ENCODE measurements around the gene TMEM39B. TPM values are rescaled to one million over a fixed set of nuclear protein-coding genes. Genes with fewer than 3 reads are reported as not detected.
A peak's percentile ranks its signal among the peaks of the same experiment; 100 is the strongest.

The TMEM39B gene
- total and polyA plus RNA-seq, 2 experiments from 2014 or later: 10.1 to 17.8 TPM

DNA sequence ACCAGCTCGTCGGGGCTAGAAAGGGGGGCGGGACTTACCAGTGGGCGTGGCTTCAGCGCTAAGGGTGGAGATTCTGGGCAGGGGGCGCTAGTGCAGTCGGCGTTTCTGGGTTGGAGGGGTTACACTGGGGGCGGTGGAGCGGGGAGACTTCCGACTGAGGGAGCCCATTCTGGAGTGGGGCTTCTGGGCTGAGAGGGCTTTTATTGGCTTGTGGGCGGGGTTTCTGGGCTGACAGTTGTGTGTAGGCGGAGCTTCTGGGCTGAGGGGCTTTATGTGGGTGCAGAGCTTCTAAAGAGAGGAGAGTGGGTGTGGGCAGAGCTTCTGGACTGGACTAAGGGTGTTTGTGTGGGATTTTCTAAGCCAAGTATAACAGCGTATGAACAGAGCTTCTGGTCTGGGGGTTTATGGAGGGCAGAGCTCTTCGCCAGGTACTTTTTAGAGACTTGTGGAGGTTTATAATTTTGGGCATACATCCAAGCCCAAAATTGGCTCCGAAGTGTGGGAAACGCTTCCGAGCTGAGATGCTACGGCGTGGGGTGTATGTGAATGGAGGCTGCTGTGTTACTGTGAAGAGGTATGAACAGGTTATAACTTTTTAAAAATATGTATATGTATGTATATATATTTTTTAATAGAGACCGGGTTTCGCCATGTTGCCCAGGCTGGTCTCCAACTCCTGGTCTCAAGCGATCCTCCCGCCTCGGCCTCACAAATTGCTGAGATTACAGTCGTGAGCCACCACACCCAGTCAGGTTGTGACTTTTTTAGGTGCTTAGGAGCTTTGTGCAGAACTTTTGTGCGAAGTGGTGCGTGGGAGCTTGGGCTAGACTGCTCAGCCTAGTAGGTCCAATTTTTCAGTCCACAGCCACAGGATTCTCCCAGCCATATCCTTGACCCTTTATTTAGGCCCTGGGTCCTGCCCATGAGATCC is 825 bp downstream of the TMEM39B start:
- H3K9me3 Mint-ChIP-seq: 0 out of 3 replicates have a peak, but pooled peaks cover 2% of the 10 kb centered on the region

More for the DNA sequence above, 825 bp downstream of the TMEM39B start:
- ATAC-seq (peak; percentile 77), DNase-seq (ENCODE audit: low spot score) (peak; percentile 99)
- Mint-ChIP-seq H3K27me3 (ENCODE audit: insufficient read depth, low read depth, poor library complexity) (peaks cover 22% of the 10 kb centered on the region), H3K4me3 (peak overlapping the region; percentile 79), H3K36me3 (ENCODE audit: low read depth) (peaks cover 30% of the 10 kb centered on the region), H3K27ac (peak overlapping the region; percentile 96), H3K4me1 (peaks cover 22% of the 10 kb centered on the region)
- Histone ChIP-seq H3K27ac (ENCODE audit: low read depth) (no peak overlapping the region), H3K79me2 (replicated peaks; ENCODE audit: insufficient read depth) (peaks cover 13% of the 10 kb centered on the region), H3F3A (replicated peaks; ENCODE audit: low read depth) (peaks cover 9% of the 10 kb centered on the region; the same call in 1 of the 2 replicates), H3K27me3 (ENCODE audit: insufficient read depth) (no peaks in the 10 kb centered on the region), H3K36me3 (ENCODE audit: insufficient read depth) (peaks cover 4% of the 10 kb centered on the region; the same call in 1 of the 2 replicates), H2AFZ (no peak overlapping the region), H3K4me1 (ENCODE audit: insufficient read depth) (peaks cover 10% of the 10 kb centered on the region), H3K4me3 (peak overlapping the region; percentile 88), H4K20me1 (replicated peaks; ENCODE audit: insufficient read depth) (peaks cover 11% of the 10 kb centered on the region), H3K9me2 (ENCODE audit: insufficient read depth) (no peaks in the 10 kb centered on the region), H3K4me2 (peak overlapping the region; percentile 85)
- TF ChIP-seq ZNF462 (CRISPR knock-in tag; IDR thresholded peaks at IDR 0.05): no peak
- TF ChIP-seq ZNF114 (CRISPR knock-in tag; IDR thresholded peaks at IDR 0.05): no peak
- no peak for TF ChIP-seq CREB1 (CRISPR knock-in tag; IDR thresholded peaks at IDR 0.05; ENCODE audit: low read depth)
- TF ChIP-seq EZH2phosphoT487 (IDR thresholded peaks at IDR 0.05; ENCODE audit: unreplicated experiment): no peak
- TF ChIP-seq NANOG (IDR thresholded peaks at IDR 0.05; ENCODE audit: borderline replicate concordance): no peak
- TF ChIP-seq, protein P1, sequence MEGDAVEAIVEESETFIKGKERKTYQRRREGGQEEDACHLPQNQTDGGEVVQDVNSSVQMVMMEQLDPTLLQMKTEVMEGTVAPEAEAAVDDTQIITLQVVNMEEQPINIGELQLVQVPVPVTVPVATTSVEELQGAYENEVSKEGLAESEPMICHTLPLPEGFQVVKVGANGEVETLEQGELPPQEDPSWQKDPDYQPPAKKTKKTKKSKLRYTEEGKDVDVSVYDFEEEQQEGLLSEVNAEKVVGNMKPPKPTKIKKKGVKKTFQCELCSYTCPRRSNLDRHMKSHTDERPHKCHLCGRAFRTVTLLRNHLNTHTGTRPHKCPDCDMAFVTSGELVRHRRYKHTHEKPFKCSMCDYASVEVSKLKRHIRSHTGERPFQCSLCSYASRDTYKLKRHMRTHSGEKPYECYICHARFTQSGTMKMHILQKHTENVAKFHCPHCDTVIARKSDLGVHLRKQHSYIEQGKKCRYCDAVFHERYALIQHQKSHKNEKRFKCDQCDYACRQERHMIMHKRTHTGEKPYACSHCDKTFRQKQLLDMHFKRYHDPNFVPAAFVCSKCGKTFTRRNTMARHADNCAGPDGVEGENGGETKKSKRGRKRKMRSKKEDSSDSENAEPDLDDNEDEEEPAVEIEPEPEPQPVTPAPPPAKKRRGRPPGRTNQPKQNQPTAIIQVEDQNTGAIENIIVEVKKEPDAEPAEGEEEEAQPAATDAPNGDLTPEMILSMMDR (conservative IDR thresholded peaks at IDR 0.05; ENCODE audit: low read depth in 2 of 2): peak; percentile 43 to 78
- no peak; the same call in 1 of the 2 replicates for TF ChIP-seq ETS1 (IDR thresholded peaks at IDR 0.05)
- no peak for TF ChIP-seq ZNF331 (CRISPR knock-in tag; IDR thresholded peaks at IDR 0.05; ENCODE audit: low read depth)
- no peak for TF ChIP-seq STAT1 (IDR thresholded peaks at IDR 0.05; ENCODE audit: unreplicated experiment)

Measured in GM23338 (cell line).